NCI-H2029 (cell line): ENCODE results near the gene FGD5.
A peak's percentile ranks its signal among the peaks of the same experiment; 100 is the strongest.

ENCODE experiments used
- DNase-seq: peaks from one replicate; lab custom pipeline; 2025; lab: John Stamatoyannopoulos, UW

The FGD5 gene

GRCh38 chr3:14933820-14934425, 115.2 kb downstream of the FGD5 start:
- no peak for DNase-seq

- DNase-seq = no peak
These were observed 117.0 kb downstream of the FGD5 start for GRCh38 chr3:14935592-14936345.

- no peak for DNase-seq
These were observed 120.2 kb downstream of the FGD5 start for GRCh38 chr3:14938954-14939353.

GRCh38 chr3:14941871-14942270, 123.1 kb downstream of the FGD5 start:
- DNase-seq = no peak

- DNase-seq = no peak
These were observed 124.3 kb downstream of the FGD5 start for GRCh38 chr3:14943042-14943441.

GRCh38 chr3:14946236-14946635, 127.5 kb downstream of the FGD5 start:
- DNase-seq = no peak

- no peak for DNase-seq
These were observed 128.0 kb downstream of the FGD5 start for GRCh38 chr3:14946739-14947099.

- peak; percentile 82 for DNase-seq
These were observed 128.5 kb downstream of the FGD5 start, which contains the start of gene NR2C2 for GRCh38 chr3:14947100-14947885. TSS of gene NR2C2 (plus strand) at chr3:14947583. CDS start at chr3:15003915, 56,332 bp downstream.

GRCh38 chr3:14947886-14948608, 129.3 kb downstream of the FGD5 start:
- peak; percentile 98 for DNase-seq

GRCh38 chr3:14948609-14949038, 129.9 kb downstream of the FGD5 start:
- no peak for DNase-seq

- DNase-seq = no peak
These were observed 130.4 kb downstream of the FGD5 start for GRCh38 chr3:14949126-14949525.

GRCh38 chr3:14950274-14950673, 131.5 kb downstream of the FGD5 start:
- DNase-seq = no peak

- no peak for DNase-seq
These were observed 138.4 kb downstream of the FGD5 start for GRCh38 chr3:14957153-14957552.

GRCh38 chr3:14957925-14958324, 139.2 kb downstream of the FGD5 start:
- DNase-seq = no peak

GRCh38 chr3:14959359-14959943, 140.7 kb downstream of the FGD5 start:
- no peak for DNase-seq

- no peak for DNase-seq
These were observed 144.0 kb downstream of the FGD5 start for GRCh38 chr3:14962762-14963161.

GRCh38 chr3:14967285-14967684, 148.5 kb downstream of the FGD5 start:
- DNase-seq = no peak

- no peak for DNase-seq
These were observed 150.9 kb downstream of the FGD5 start for GRCh38 chr3:14969671-14970070.

- DNase-seq = no peak
These were observed 157.6 kb downstream of the FGD5 start for GRCh38 chr3:14976317-14976716.

GRCh38 chr3:14980689-14981088, 161.9 kb downstream of the FGD5 start:
- no peak for DNase-seq
